Subcutaneous abdominal adipose tissue (tissue), 5 donors: Measurements from ENCODE around the gene PCDH9.
A peak's percentile ranks its signal among the peaks of the same experiment; 100 is the strongest.

ENCODE experiments used
- H3K27ac ChIP-seq: one replicate; pipeline ENCODE4 v1.7.0; 2013; ENCODE audit warnings: low read depth, mild to moderate bottlenecking, inconsistent platforms, low read length, moderate library complexity
- H3K27me3 ChIP-seq, 5 donors: one replicate each; pipeline ENCODE4 v1.7.0; 2013; ENCODE audit warnings: low read length in 5 of 5, inconsistent platforms in 1 of 5; ENCODE audit not compliant: control insufficient read depth in 5 of 5, insufficient read depth in 4 of 5
- H3K36me3 ChIP-seq, 5 donors: one replicate each; pipeline ENCODE4 v1.7.0; 2013; ENCODE audit warnings: low read length in 5 of 5; ENCODE audit not compliant: control insufficient read depth in 5 of 5, insufficient read depth in 5 of 5
- H3K4me1 ChIP-seq, 5 donors: one replicate each; pipeline ENCODE4 v1.7.0; 2013; ENCODE audit warnings: low read length in 5 of 5, mild to moderate bottlenecking in 3 of 5, moderate library complexity in 1 of 5; ENCODE audit not compliant: control insufficient read depth in 5 of 5, insufficient read depth in 5 of 5
- H3K4me3 ChIP-seq, 5 donors: one replicate each; pipeline ENCODE4 v1.7.0; 2013; ENCODE audit warnings: low read length in 5 of 5, low read depth in 1 of 5
- H3K9ac ChIP-seq, 5 donors: one replicate each; pipeline ENCODE4 v1.7.0; 2013; ENCODE audit warnings: low read length in 5 of 5, mild to moderate bottlenecking in 4 of 5, moderate library complexity in 3 of 5
- H3K9me3 ChIP-seq, 5 donors: one replicate each; pipeline ENCODE4 v1.7.0; 2013; ENCODE audit warnings: low read length in 5 of 5; ENCODE audit not compliant: control insufficient read depth in 5 of 5
- donor health status: healthy.
- donor health status: healthy.
- donor health status: healthy.
- donor health status: healthy.
- donor health status: healthy.

PCDH9 gene

GRCh38 chr13:66855131-66855530 is 375.0 kb downstream of the PCDH9 start:
- Histone ChIP-seq H3K9me3 (peaks cover 0 to 6% (median 0%) of the 10 kb centered on the region in 5 donors), H3K36me3 (no peaks in the 10 kb centered on the region), H3K4me3 (no peak overlapping the region), H3K27me3 (no peaks in the 10 kb centered on the region), H3K27ac (no peak overlapping the region), H3K9ac (no peak overlapping the region), H3K4me1 (peaks cover 0 to 2% (median under 1%) of the 10 kb centered on the region in 5 donors)

- no peak overlapping the region for H3K4me3 ChIP-seq
Observed at GRCh38 chr13:66853564-66853963, 376.6 kb downstream of the PCDH9 start.

GRCh38 chr13:66849706-66850105 is 380.4 kb downstream of the PCDH9 start:
- Histone ChIP-seq H3K4me1 (no peaks in the 10 kb centered on the region), H3K4me3 (no peak overlapping the region), H3K36me3 (no peaks in the 10 kb centered on the region), H3K27me3 (no peaks in the 10 kb centered on the region), H3K9me3 (peaks cover 0 to 6% (median 0%) of the 10 kb centered on the region in 5 donors), H3K27ac (no peak overlapping the region), H3K9ac (no peak overlapping the region)

More at GRCh38 chr13:66853564-66853963, 376.6 kb downstream of the PCDH9 start:
- Histone ChIP-seq H3K36me3 (no peaks in the 10 kb centered on the region), H3K9me3 (peaks cover 0 to 6% (median 0%) of the 10 kb centered on the region in 5 donors), H3K4me1 (no peaks in the 10 kb centered on the region), H3K9ac (no peak overlapping the region), H3K27ac (no peak overlapping the region), H3K27me3 (no peaks in the 10 kb centered on the region)

- no peak overlapping the region for H3K4me3 ChIP-seq
- no peaks in the 10 kb centered on the region for H3K27me3 ChIP-seq
- H3K9me3 ChIP-seq: peaks cover 0 to 6% (median 0%) of the 10 kb centered on the region in 5 donors
- H3K36me3 ChIP-seq: no peaks in the 10 kb centered on the region
- H3K9ac ChIP-seq: no peak overlapping the region
- H3K4me1 ChIP-seq: no peaks in the 10 kb centered on the region
- H3K27ac ChIP-seq: no peak overlapping the region
Observed at GRCh38 chr13:66847541-66847940, 382.6 kb downstream of the PCDH9 start.

GRCh38 chr13:66845393-66845792 is 384.7 kb downstream of the PCDH9 start:
- no peaks in the 10 kb centered on the region for H3K36me3 ChIP-seq
- H3K9me3 ChIP-seq: no peaks in the 10 kb centered on the region
- H3K9ac ChIP-seq: no peak overlapping the region
- no peak overlapping the region for H3K4me3 ChIP-seq
- no peaks in the 10 kb centered on the region for H3K27me3 ChIP-seq
- H3K27ac ChIP-seq: no peak overlapping the region
- H3K4me1 ChIP-seq: no peaks in the 10 kb centered on the region

GRCh38 chr13:66844933-66845332 is 385.2 kb downstream of the PCDH9 start:
- Histone ChIP-seq H3K9ac (no peak overlapping the region), H3K4me3 (no peak overlapping the region), H3K4me1 (no peaks in the 10 kb centered on the region), H3K36me3 (no peaks in the 10 kb centered on the region), H3K27me3 (no peaks in the 10 kb centered on the region), H3K9me3 (no peaks in the 10 kb centered on the region), H3K27ac (no peak overlapping the region)

- H3K9me3 ChIP-seq: no peaks in the 10 kb centered on the region
- H3K36me3 ChIP-seq: no peaks in the 10 kb centered on the region
- no peaks in the 10 kb centered on the region for H3K27me3 ChIP-seq
- peaks cover 0 to under 1% (median 0%) of the 10 kb centered on the region in 5 donors for H3K4me1 ChIP-seq
- no peak overlapping the region for H3K4me3 ChIP-seq
- H3K27ac ChIP-seq: no peak overlapping the region
- no peak overlapping the region for H3K9ac ChIP-seq
Observed at GRCh38 chr13:66842766-66843165, 387.4 kb downstream of the PCDH9 start.

GRCh38 chr13:66840621-66841020 is 389.5 kb downstream of the PCDH9 start:
- H3K27me3 ChIP-seq: no peaks in the 10 kb centered on the region
- H3K36me3 ChIP-seq: no peaks in the 10 kb centered on the region
- H3K9me3 ChIP-seq: no peaks in the 10 kb centered on the region
- H3K9ac ChIP-seq: no peak overlapping the region
- no peak overlapping the region for H3K27ac ChIP-seq
- H3K4me1 ChIP-seq: peaks cover 0 to 15% (median 4%) of the 10 kb centered on the region in 5 donors
- H3K4me3 ChIP-seq: no peak overlapping the region

- H3K27me3 ChIP-seq: no peaks in the 10 kb centered on the region
- no peaks in the 10 kb centered on the region for H3K9me3 ChIP-seq
- H3K36me3 ChIP-seq: no peaks in the 10 kb centered on the region
- H3K4me3 ChIP-seq: no peak overlapping the region
- no peak overlapping the region for H3K27ac ChIP-seq
- peaks cover 0 to 28% (median 14%) of the 10 kb centered on the region in 5 donors for H3K4me1 ChIP-seq
- H3K9ac ChIP-seq: no peak overlapping the region
Observed at GRCh38 chr13:66837246-66837645, 392.9 kb downstream of the PCDH9 start.

- Histone ChIP-seq H3K9ac (peak overlapping the region in 1 of 5 donors; percentile 46), H3K4me1 (peaks cover 0 to 28% (median 14%) of the 10 kb centered on the region in 5 donors), H3K9me3 (no peaks in the 10 kb centered on the region), H3K36me3 (no peaks in the 10 kb centered on the region), H3K27me3 (no peaks in the 10 kb centered on the region), H3K27ac (peak overlapping the region; percentile 46), H3K4me3 (peak overlapping the region; percentile 16 to 53 (median 35))
Observed at GRCh38 chr13:66835040-66835628, 395.0 kb downstream of the PCDH9 start.
